GM19043 (cell line): ENCODE results near the gene KBTBD13.
"Not testable (repeated sequence)": the region's sequence is repeated elsewhere in the genome, so short reads cannot be mapped to it uniquely, and the experiment has no call there.

Source experiments
- ATAC-seq: cut with Tn5 transposase; IDR thresholded peaks from one replicate; pipeline ENCODE4 v1.9.1; 2021; ENCODE audit warnings: low read depth; ENCODE audit not compliant: unreplicated experiment

KBTBD13 gene

GRCh38 chr15:65076486-65077290 is at the start of gene KBTBD13:
TSS of gene KBTBD13 (plus strand) at chr15:65076746. CDS start at chr15:65076816, 70 bp downstream.
- ATAC-seq = no peak

DNA sequence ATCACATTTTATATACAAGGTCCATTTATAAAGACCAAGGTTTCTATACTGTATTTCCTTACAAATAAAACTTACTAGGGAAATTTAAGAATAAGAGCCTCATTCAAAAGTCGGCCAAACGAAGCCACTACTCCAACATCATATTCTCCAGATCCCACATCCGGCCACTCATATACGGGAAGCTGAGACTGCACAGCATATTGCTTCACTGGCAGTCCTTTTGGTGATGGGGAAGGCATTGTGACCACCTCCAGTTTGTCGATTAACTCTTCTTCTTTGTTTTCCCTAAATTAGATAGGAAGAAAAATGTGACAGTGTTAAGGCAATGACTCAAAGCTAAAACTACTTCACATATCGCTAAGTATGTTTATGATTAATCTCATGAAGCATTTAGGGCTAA is 49.8 kb upstream of the KBTBD13 start:
- no peak for ATAC-seq

- ATAC-seq = no peak
Measured at GRCh38 chr15:65027593-65027992, 49.0 kb upstream of the KBTBD13 start.

DNA sequence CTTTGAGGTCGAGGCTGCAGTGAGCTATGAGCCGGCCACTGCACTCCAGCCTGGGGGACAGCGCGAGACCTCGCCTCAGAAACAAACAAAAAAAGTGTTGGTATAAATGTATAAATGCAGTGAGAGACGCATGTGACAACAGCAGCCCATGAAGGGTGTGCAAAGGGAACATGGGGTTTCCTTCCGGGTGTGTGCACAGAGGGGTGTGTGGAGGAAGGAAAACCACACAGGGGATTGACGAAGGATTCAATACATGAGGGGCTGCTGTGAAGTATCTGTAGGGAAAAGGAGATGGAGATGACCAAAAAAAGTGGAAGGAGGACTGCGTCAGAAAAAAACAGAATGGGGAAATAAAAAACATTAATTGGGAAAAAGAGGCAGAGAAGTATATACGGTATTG is 48.2 kb upstream of the KBTBD13 start:
- no peak for ATAC-seq

DNA sequence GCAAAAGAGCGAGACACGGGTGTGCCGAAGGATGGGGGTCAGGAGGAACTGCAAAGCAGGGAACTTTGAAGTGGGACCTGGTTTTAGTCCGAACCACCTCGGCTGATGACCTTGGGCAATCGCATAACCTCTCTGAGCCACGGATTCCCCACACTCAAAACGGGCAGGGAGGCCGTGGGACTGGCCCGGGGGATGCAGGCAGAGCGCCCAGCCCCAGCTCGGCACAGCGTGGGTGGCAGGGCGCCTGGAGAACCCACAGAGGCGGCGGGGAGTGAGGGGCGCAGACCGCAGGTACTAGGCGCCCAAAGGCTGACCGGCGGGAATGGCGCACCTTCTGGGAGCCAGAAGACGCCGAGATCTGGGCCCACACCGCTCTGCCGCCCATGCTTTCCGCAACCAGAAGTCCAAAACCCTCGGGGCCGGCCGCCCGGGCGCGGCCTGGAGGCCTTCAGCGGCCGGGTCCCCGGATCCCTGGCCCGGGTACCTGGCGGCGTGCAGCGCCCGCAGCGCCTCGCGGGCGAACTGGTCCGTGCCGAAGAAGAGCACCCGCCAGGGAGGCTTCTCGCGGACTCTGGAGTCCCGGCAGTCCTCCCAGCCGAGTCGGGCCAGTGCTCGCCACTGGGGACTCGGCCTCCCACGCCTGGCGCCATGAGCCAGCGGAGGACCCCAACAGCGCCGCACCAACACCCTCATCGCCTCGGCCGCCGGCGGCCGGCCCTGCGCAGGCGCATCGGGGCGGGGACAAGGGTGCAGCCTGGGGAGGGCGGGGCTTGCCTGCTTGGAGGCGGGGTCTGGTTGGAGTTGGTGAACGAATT is 47.4 kb upstream of the KBTBD13 start, which contains the start of gene MTFMT:
TSS of gene MTFMT (minus strand) at position 719 of the 815 bp plus-strand sequence. CDS start at position 693, 26 bp downstream.
- ATAC-seq = peak; percentile 69

DNA sequence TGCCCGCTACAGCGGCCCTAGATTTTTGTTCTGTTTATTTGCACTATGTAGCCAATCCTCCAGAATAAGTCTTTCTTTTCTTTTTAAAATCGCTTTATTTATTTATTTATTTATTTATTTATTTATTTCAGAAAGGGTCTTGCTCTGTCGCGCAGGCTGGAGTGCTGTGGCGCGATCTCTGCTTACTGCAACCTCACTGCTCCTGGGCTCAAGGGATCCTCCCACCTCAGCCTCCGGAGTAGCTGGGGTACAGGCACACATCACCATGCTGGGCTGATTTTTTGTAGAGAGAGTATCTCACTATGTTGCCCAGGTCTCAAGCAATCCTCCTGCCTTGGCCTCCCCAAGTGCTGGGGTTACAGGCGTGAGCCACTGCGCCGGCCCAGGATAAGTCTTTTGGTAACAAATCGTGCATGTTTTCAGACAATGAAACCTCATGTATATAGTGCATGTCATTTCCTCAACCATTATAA is 46.8 kb upstream of the KBTBD13 start:
- no peak for ATAC-seq

DNA sequence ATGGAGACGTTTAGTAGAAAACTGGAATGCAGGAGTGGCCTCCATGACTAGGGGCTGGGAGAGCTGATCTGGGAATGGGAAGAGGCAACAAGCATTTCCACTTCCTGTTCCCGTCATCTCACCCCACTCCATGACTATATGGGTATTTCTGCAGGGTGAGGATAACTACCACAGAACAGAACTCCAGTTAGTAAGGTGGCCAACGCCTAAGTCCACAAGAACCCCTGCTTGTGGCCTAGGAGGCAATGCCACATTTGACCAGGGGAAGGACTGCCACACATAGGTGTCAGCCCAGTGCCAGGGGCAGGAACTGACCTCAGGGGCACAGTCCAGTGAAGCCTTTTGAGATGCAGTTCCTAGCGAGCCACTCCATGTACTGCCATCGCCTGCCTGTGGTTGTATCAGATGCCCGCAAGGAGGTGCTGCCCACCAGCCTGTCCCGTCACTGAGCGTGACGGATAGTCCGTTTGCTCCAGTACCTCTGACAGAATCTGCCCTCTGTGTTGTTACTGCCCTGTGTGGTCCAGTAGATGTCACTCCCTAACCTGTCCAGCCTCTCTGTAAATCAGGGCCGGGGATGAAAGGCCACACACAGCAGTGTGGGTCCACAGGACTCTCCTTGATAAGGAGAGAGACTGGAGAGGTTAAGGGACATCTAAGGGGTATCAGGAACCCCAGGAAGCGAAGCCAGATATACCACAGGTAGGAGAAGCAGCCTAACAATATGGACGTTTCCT is 43.6 kb upstream of the KBTBD13 start:
- ATAC-seq = no peak

GRCh38 chr15:65033659-65034269 is 42.8 kb upstream of the KBTBD13 start:
- ATAC-seq = no peak

- ATAC-seq = no peak
Measured at GRCh38 chr15:65034719-65035118, 41.8 kb upstream of the KBTBD13 start.

- no peak for ATAC-seq
Measured at GRCh38 chr15:65037309-65037708, 39.2 kb upstream of the KBTBD13 start.

GRCh38 chr15:65038428-65038827 is 38.1 kb upstream of the KBTBD13 start:
- no peak for ATAC-seq

- no peak for ATAC-seq
Measured at GRCh38 chr15:65038836-65039235, 37.7 kb upstream of the KBTBD13 start.

GRCh38 chr15:65040461-65040860 is 36.1 kb upstream of the KBTBD13 start:
- ATAC-seq = no peak

GRCh38 chr15:65041787-65042186 is 34.8 kb upstream of the KBTBD13 start:
- no peak for ATAC-seq

DNA sequence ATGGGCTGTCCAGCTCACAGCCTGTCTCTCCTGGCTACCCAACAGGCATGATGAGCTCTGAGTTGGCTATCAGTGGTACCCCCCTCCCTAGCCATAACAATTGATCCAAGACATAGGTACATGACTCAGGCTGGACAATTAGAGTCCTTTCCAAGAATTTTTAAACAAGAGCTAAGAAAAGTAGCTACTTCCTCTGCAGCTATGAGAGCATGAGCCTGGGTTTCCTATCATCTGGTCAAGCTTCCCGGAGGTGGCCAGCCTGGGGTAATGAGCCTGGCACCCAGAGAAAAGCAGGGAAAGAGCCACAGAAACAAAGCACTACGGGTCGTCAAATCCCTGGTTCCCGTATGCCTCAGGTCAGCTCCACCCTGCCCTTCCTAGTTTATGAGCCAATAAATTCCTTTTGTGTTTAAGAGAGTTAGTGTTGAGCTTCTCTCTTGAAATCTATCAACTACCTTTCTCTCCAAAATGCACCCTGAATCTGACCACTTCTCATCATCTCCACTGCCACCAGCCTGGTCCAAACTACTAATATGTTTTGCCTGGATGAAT is 33.7 kb upstream of the KBTBD13 start:
- no peak for ATAC-seq

- not testable (repeated sequence) for ATAC-seq
Measured at GRCh38 chr15:65044218-65044617, 32.3 kb upstream of the KBTBD13 start.

GRCh38 chr15:65044724-65045481 is 31.6 kb upstream of the KBTBD13 start, which contains the start of gene SLC51B:
TSS of gene SLC51B (plus strand) at chr15:65045387. CDS start at chr15:65050005, 4,618 bp downstream.
- ATAC-seq = no peak

GRCh38 chr15:65048241-65048640 is 28.3 kb upstream of the KBTBD13 start:
- ATAC-seq = no peak

- ATAC-seq = peak; percentile 87
Measured at GRCh38 chr15:65049418-65049840, 27.1 kb upstream of the KBTBD13 start.
